ENCODE results near the gene GNA12.

The GNA12 gene

GRCh38 chr7:2805213-2805944, 38.7 kb downstream of the GNA12 start:
- in situ Hi-C loops (cut with MboI; ENCODE audit: low sequenced_read_pairs) = no loop called here

- in situ Hi-C loops (cut with MboI; ENCODE audit: low sequenced_read_pairs) = no loop called here
Observed at GRCh38 chr7:2804227-2804763, 39.8 kb downstream of the GNA12 start.

DNA sequence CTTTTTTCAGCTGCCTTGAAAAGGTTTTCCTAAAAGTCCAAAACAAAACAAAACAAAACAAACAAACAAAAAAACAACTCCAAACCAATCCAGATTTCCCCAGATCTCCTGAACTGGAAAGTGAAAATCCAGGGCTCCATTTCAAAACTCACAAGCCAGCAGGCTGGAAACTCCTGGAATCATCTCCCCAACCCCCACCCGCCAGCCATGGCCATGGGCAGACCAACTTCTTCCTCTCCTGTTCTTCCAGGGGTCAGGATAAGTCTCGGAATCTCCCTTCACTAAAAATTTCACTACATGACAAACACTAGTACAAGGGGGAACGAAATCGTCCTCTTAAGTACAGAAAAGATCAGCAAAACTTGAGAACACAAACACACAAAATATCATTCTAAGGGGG, 40.4 kb downstream of the GNA12 start:
- in situ Hi-C loops (cut with MboI; ENCODE audit: low sequenced_read_pairs) = no loop called here

GRCh38 chr7:2803342-2803692, 40.8 kb downstream of the GNA12 start:
- in situ Hi-C loops (cut with MboI; ENCODE audit: low sequenced_read_pairs) = no loop called here

DNA sequence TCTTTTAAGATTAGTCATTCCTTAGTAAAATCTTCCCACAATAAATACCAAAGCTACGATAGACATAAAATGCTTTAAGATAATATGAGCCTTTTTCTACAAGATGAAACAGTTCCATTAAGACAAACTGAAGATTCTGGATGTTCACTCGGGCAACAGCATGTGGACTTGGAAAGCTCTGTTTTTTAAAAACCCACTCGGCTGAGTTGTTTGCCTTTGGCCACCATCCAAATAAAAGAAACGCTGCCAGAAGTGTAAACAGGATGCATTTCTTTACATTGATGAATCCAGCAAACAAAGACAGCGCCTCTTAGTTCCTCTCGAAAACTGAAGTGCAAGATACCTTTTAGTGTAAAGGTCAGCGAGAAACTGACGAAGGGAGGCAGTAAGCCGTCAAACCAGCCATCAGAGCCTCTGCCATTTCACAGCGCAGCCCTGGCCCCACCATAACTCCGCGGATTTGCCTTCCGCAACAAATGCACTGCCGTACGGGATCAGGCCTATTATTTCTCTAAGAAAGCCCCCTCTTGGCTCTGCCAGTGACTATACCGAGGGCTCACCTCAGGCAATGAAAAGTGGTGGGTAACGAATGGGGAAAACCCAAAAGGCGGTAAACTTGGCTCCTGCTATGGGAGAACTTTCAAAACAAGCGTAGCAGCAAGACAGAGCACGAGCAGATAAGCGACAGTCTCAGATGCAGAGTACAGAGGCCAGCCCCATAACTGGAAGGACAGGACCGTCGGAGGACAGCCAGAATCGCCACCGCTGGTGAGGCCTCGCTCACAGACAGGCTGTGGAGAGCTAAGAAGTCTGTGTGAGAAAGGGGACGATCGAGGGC, 41.4 kb downstream of the GNA12 start:
- in situ Hi-C loops (cut with MboI; ENCODE audit: low sequenced_read_pairs) = no loop called here

DNA sequence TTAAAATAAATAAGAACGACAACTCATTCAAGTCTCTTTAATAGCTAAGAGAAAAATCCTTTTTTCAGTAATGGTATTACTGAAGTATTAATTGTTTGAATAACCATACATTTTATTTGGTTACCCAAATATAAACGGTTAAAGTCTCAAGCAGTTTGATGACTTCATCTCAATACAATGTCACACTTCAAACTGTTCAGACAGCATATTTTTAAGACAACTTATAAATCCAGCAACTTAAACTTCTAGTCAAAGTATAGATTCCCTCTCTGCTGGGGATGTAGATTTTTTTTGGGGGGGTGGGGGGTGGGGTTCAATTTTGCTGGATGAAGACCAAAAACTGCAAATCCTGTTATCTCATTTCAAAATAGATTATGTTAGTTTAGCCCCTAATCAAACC, 42.0 kb downstream of the GNA12 start:
- in situ Hi-C loops (cut with MboI; ENCODE audit: low sequenced_read_pairs) = no loop called here

DNA sequence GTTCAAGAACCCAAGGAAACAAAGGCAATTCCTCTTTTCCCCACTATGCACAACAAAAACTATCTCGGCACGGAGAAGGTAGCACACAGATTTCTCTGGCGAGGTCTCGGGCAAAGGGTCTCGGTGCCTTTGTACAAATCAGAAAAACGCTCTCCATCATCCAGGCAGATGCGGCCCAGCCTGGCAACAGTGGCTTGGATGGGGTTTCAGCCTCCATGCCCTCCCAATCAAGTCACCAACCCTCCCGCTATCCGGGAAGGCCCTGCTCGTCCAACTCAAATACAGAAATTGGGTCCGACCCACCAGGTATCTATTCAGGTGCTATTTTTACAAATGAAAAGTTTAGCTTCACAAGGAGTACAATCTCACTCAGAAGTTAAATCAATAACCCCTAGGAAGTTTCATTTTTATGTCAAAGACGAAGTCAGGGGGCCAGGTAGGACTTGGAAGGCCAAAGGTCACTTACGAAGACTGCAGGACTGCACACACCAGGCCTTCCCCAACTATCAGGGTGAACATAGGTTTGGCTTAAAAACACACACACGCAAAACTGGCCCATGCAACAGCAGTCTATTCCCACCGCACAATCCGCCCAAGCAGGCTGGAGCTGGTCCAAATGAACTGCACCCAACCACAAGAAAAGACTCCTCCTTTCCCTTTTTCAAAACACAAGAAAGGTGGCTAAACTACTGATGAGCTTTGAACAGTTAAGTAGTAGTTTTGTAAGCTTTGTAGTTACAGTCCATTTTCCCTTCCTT, 43.0 kb downstream of the GNA12 start:
- in situ Hi-C loops (cut with MboI; ENCODE audit: low sequenced_read_pairs) = no loop called here

- in situ Hi-C loops (cut with MboI; ENCODE audit: low sequenced_read_pairs) = no loop called here
Observed at GRCh38 chr7:2800220-2800930, 43.7 kb downstream of the GNA12 start.

DNA sequence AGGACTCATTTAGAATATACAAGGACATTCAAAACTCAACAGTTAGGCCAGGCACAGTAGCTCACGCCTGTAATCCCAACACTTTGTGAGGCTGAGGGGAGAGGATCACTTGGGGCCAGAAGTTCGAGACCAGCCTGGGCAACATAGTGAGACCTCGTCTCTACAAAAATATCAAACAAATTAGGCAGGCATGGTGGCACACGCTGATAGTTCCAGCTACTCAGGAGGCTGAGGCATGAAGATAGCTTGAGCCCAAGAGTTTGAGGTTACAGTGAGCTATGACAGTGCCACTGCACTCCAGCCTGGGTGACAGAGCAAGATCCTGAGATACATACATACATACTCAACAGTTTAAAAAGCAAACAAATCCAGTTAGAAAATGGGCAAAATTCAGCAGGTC, 44.9 kb downstream of the GNA12 start:
- in situ Hi-C loops (cut with MboI; ENCODE audit: low sequenced_read_pairs) = no loop called here

DNA sequence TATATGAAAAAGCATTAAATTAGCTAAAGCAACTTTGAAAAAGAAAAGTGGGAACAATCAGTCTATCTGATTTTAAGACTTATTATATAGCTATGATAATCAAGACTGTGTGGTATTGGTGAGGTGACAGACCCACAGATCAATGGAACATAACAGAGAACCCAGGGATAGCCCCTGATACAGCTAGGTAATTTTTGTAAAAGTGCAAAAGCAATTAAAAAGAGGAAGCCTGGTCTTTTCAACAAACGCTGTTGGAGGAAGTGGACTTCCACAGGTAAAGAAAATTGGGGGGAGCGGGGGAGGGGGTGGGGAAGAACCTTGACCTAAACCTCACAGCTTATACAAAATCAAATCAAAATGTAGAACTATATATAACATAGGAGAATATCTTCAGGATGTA, 45.4 kb downstream of the GNA12 start:
- in situ Hi-C loops (cut with MboI; ENCODE audit: low sequenced_read_pairs) = no loop called here

GRCh38 chr7:2796358-2797352, 47.5 kb downstream of the GNA12 start:
- in situ Hi-C loops (cut with MboI; ENCODE audit: low sequenced_read_pairs) = no loop called here

DNA sequence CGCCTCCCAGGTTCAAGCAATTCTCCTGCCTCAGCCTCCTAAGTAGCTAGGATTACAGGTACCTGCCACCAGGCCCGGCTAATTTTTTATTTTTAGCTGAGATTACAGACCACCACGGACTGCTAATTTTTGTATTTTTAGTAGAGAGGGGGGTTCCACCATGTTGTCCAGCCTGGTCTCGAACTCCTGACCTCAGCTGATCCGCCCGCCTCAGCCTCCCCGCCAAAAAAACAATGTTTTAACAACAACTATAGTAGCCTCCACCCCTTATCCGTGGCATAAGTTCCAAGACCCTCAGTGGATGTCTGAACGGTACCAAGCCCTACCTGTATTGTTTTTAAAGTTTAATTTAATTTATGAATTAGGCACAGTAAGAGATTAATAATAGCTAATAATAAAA, 48.2 kb downstream of the GNA12 start:
- in situ Hi-C loops (cut with MboI; ENCODE audit: low sequenced_read_pairs) = no loop called here

GRCh38 chr7:2794836-2795636, 49.1 kb downstream of the GNA12 start:
- in situ Hi-C loops (cut with MboI; ENCODE audit: low sequenced_read_pairs) = no loop called here

DNA sequence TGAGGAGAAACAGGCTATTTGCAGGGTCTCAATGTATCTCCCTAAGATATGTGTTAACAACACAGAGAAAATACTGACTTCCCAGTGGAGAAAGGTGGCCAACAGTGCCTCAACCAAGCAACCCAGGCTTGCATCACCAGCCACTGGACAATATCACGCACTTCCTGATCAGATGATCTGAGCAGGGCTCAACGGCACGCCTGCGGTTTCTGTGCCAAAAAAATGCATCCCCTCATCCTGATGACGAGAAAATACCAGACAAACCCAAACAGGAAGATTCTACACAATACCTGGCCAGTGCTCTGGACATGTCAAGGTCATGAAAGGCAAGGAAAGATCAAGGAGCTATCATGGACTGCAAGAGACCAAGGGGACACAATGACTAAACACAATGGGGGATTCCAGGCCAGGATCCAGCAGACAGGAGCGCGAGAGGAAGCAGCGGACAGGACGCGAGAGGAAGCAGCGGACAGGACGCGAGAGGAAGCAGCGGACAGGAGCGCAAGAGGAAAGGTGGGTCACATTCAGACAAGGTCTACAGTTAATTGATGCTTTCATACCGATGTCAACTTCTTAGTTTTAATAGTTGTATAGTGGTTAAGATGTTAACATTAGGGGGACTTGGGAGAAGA, 51.1 kb downstream of the GNA12 start:
- in situ Hi-C loops (cut with MboI; ENCODE audit: low sequenced_read_pairs) = no loop called here

GRCh38 chr7:2792235-2792634, 51.9 kb downstream of the GNA12 start:
- in situ Hi-C loops (cut with MboI; ENCODE audit: low sequenced_read_pairs) = no loop called here

DNA sequence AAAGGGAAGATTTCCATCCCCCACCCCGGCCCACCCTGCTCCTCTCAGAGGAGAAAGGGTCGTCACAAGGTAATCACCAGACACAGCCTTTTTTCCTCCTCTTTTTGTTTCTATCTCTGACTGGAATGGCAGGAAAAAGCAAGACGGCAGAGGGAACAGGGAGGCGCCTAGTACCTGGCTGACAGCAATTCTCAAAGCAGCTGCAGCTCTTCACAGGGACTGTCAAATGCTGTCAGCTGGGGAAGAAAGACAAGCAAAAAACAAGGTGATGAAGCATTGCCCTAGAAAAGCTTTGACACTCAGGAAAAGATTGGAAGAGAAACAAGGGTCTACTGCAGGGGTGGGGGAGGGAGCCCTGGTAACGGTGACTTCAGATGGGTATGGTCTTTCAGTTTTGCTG, 52.7 kb downstream of the GNA12 start:
- in situ Hi-C loops (cut with MboI; ENCODE audit: low sequenced_read_pairs) = no loop called here

GRCh38 chr7:2787251-2787951, 56.7 kb downstream of the GNA12 start:
- in situ Hi-C loops (cut with MboI; ENCODE audit: low sequenced_read_pairs) = no loop called here

GRCh38 chr7:2786607-2787116, 57.4 kb downstream of the GNA12 start:
- in situ Hi-C loops (cut with MboI; ENCODE audit: low sequenced_read_pairs) = no loop called here
